WTC11 (cell line): ENCODE data around the gene C1orf174. TPM values are rescaled to one million over a fixed set of nuclear protein-coding genes. Genes with fewer than 3 reads are reported as not detected.

ENCODE experiments used
- ATAC-seq: fragments of 200-7000 bp; cut with Tn5 transposase; 2 replicates; pipeline ENCODE4 v1.10.0; 2021; ENCODE audit warnings: mild to moderate bottlenecking, moderate library complexity
- CTCF ChIA-PET: fragments of 300-600 bp; sonication (Branson Sonifier 250); formaldehyde crosslinking; loops from one replicate; lab custom pipeline; 2021; ENCODE audit warnings: antibody characterized with exemption; lab: Charles Lee
- POLR2A ChIA-PET: fragments of 350-600 bp; sonication (Branson Sonifier 250); formaldehyde crosslinking; loops from one replicate; lab custom pipeline; 2021; ENCODE audit warnings: antibody characterized with exemption; lab: Charles Lee
- DNase-seq: peaks from one replicate; pipeline ENCODE4 v3.0.0; 2021; ENCODE audit warnings: low spot score
- H3K27ac Mint-ChIP-seq: 2 replicates; pipeline ENCODE4 v1.8.0; 2021; ENCODE audit warnings: mixed read lengths
- H3K27me3 Mint-ChIP-seq: 2 replicates; pipeline ENCODE4 v1.8.0; 2021; ENCODE audit warnings: low read depth, mild to moderate bottlenecking, moderate library complexity, mixed read lengths
- H3K36me3 Mint-ChIP-seq: 2 replicates; pipeline ENCODE4 v1.8.0; 2021; ENCODE audit warnings: mixed read lengths
- H3K4me1 Mint-ChIP-seq: 2 replicates; pipeline ENCODE4 v1.8.0; 2022; ENCODE audit warnings: mixed read lengths
- H3K4me3 Mint-ChIP-seq: 2 replicates; pipeline ENCODE4 v1.8.0; 2021; ENCODE audit warnings: mild to moderate bottlenecking, moderate library complexity, mixed read lengths
- H3K9me3 Mint-ChIP-seq: 2 replicates; pipeline ENCODE4 v1.8.0; 2021; ENCODE audit warnings: mixed read lengths
- CREM ChIP-seq: sonication (generic); formaldehyde crosslinking; IDR thresholded peaks from 2 replicates; pipeline ENCODE4 v1.8.1; 2022; ENCODE audit warnings: mild to moderate bottlenecking, missing genetic modification reagents, moderate library complexity
- IRF2 ChIP-seq: sonication (generic); formaldehyde crosslinking; IDR thresholded peaks from 2 replicates; pipeline ENCODE4 v1.8.0; 2022; ENCODE audit warnings: low read depth, missing genetic modification reagents, borderline replicate concordance
- NR3C1 ChIP-seq: sonication (generic); formaldehyde crosslinking; conservative IDR thresholded peaks from 2 replicates; pipeline ENCODE4 v1.8.1; 2023; ENCODE audit warnings: low read depth, mild to moderate bottlenecking, missing genetic modification reagents
- OVOL2 ChIP-seq: fragments of 250-450 bp; sonication (Bioruptor Pico); IDR thresholded peaks from 2 replicates; pipeline ENCODE4 v1.9.0; 2021; ENCODE audit warnings: mild to moderate bottlenecking, borderline replicate concordance
- SP1 ChIP-seq: sonication (generic); formaldehyde crosslinking; conservative IDR thresholded peaks from 2 replicates; pipeline ENCODE4 v1.8.1; 2022; ENCODE audit warnings: missing genetic modification reagents
- TP53 ChIP-seq: sonication (generic); formaldehyde crosslinking; IDR thresholded peaks from 2 replicates; pipeline ENCODE4 v1.8.1; 2023; ENCODE audit warnings: mild to moderate bottlenecking, missing genetic modification reagents
- ZNF138 ChIP-seq: sonication (generic); formaldehyde crosslinking; conservative IDR thresholded peaks from 2 replicates; pipeline ENCODE4 v1.8.1; 2022; ENCODE audit warnings: mild to moderate bottlenecking, moderate library complexity, missing genetic modification reagents
- ZNF232 ChIP-seq: sonication (generic); formaldehyde crosslinking; IDR thresholded peaks from 2 replicates; pipeline ENCODE4 v1.8.0; 2022; ENCODE audit warnings: mild to moderate bottlenecking, missing genetic modification reagents
- total RNA-seq: library from RNA; stranded (reverse); gene quantifications from 3 replicates; pipeline ENCODE4 v1.2.3, GENCODE V29; 2021
- TF ChIP-seq, protein P1 (sequence below): sonication (generic); formaldehyde crosslinking; IDR thresholded peaks from 2 replicates; pipeline ENCODE4 v1.8.1; 2023; ENCODE audit warnings: mild to moderate bottlenecking, missing genetic modification reagents, moderate library complexity
- TF ChIP-seq, protein P2 (sequence below): fragments of 250-450 bp; sonication (Bioruptor Pico); IDR thresholded peaks from 2 replicates; pipeline ENCODE4 v1.9.0; 2021; ENCODE audit warnings: mild to moderate bottlenecking
- TF ChIP-seq, protein P3 (sequence below): sonication (generic); formaldehyde crosslinking; IDR thresholded peaks from 2 replicates; pipeline ENCODE4 v1.8.1; 2022; ENCODE audit warnings: low read depth, mild to moderate bottlenecking, moderate library complexity, missing genetic modification reagents, borderline replicate concordance
- TF ChIP-seq, protein P4 (sequence below): sonication (generic); formaldehyde crosslinking; conservative IDR thresholded peaks from 2 replicates; pipeline ENCODE4 v1.8.1; 2023; ENCODE audit warnings: mild to moderate bottlenecking, low read depth, missing genetic modification reagents, moderate library complexity
- TF ChIP-seq, protein P5 (sequence below): fragments of 200-600 bp; IDR thresholded peaks from 2 replicates; pipeline ENCODE4 v1.8.0; 2022; ENCODE audit warnings: antibody characterized with exemption
- TF ChIP-seq, protein P6 (sequence below): sonication (generic); formaldehyde crosslinking; IDR thresholded peaks from 2 replicates; pipeline ENCODE4 v1.8.1; 2023; ENCODE audit warnings: mild to moderate bottlenecking, moderate library complexity, missing genetic modification reagents
- TF ChIP-seq, protein P7 (sequence below): sonication (generic); formaldehyde crosslinking; IDR thresholded peaks from 2 replicates; pipeline ENCODE4 v1.8.1; 2022; ENCODE audit warnings: missing genetic modification reagents, borderline replicate concordance

The C1orf174 gene
- total RNA-seq, 1 experiment from 2014 or later: 24.2 TPM

DNA sequence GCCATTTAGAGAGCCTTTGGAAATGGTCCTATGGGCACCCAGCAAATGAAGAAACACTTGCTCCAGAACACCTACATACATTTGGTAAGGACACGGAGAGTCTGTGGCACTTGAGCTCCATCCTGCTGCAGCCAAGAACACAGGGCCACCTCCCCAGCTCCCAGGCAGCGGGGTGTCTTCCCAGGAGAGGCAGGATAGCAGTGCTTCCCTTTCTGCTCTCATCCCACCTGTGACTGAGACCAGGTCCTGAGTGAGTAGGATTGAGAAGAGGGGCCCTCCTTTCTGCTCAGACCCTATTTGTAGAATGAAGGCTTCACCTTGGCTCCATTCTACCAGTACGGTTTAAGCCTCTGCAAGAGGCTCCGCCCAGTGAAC lies 4.1 kb downstream of the C1orf174 start:
- Mint-ChIP-seq H3K4me1 (peaks cover 12% of the 10 kb centered on the region), H3K27me3 (no peaks in the 10 kb centered on the region), H3K27ac (no peak overlapping the region), H3K9me3 (peaks cover 16% of the 10 kb centered on the region), H3K4me3 (no peak overlapping the region), H3K36me3 (peaks cover 21% of the 10 kb centered on the region)
- ChIA-PET CTCF (no interaction called here), POLR2A (no interaction called here)
- TF ChIP-seq, protein P1, sequence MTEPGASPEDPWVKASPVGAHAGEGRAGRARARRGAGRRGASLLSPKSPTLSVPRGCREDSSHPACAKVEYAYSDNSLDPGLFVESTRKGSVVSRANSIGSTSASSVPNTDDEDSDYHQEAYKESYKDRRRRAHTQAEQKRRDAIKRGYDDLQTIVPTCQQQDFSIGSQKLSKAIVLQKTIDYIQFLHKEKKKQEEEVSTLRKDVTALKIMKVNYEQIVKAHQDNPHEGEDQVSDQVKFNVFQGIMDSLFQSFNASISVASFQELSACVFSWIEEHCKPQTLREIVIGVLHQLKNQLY (CRISPR knock-in tag): no peak
- TF ChIP-seq, protein P2, sequence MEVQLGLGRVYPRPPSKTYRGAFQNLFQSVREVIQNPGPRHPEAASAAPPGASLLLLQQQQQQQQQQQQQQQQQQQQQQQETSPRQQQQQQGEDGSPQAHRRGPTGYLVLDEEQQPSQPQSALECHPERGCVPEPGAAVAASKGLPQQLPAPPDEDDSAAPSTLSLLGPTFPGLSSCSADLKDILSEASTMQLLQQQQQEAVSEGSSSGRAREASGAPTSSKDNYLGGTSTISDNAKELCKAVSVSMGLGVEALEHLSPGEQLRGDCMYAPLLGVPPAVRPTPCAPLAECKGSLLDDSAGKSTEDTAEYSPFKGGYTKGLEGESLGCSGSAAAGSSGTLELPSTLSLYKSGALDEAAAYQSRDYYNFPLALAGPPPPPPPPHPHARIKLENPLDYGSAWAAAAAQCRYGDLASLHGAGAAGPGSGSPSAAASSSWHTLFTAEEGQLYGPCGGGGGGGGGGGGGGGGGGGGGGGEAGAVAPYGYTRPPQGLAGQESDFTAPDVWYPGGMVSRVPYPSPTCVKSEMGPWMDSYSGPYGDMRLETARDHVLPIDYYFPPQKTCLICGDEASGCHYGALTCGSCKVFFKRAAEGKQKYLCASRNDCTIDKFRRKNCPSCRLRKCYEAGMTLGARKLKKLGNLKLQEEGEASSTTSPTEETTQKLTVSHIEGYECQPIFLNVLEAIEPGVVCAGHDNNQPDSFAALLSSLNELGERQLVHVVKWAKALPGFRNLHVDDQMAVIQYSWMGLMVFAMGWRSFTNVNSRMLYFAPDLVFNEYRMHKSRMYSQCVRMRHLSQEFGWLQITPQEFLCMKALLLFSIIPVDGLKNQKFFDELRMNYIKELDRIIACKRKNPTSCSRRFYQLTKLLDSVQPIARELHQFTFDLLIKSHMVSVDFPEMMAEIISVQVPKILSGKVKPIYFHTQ (CRISPR knock-in tag): no peak
- TF ChIP-seq ZNF232 (no peak), NR3C1 (CRISPR knock-in tag) (no peak), ZNF138 (CRISPR knock-in tag) (no peak), TP53 (CRISPR knock-in tag) (no peak), SP1 (CRISPR knock-in tag) (no peak), IRF2 (CRISPR knock-in tag) (no peak), OVOL2 (CRISPR knock-in tag) (no peak), CREM (CRISPR knock-in tag) (no peak)
- TF ChIP-seq, protein P3, sequence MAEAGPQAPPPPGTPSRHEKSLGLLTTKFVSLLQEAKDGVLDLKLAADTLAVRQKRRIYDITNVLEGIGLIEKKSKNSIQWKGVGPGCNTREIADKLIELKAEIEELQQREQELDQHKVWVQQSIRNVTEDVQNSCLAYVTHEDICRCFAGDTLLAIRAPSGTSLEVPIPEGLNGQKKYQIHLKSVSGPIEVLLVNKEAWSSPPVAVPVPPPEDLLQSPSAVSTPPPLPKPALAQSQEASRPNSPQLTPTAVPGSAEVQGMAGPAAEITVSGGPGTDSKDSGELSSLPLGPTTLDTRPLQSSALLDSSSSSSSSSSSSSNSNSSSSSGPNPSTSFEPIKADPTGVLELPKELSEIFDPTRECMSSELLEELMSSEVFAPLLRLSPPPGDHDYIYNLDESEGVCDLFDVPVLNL (CRISPR knock-in tag): no peak
- TF ChIP-seq, protein P4, sequence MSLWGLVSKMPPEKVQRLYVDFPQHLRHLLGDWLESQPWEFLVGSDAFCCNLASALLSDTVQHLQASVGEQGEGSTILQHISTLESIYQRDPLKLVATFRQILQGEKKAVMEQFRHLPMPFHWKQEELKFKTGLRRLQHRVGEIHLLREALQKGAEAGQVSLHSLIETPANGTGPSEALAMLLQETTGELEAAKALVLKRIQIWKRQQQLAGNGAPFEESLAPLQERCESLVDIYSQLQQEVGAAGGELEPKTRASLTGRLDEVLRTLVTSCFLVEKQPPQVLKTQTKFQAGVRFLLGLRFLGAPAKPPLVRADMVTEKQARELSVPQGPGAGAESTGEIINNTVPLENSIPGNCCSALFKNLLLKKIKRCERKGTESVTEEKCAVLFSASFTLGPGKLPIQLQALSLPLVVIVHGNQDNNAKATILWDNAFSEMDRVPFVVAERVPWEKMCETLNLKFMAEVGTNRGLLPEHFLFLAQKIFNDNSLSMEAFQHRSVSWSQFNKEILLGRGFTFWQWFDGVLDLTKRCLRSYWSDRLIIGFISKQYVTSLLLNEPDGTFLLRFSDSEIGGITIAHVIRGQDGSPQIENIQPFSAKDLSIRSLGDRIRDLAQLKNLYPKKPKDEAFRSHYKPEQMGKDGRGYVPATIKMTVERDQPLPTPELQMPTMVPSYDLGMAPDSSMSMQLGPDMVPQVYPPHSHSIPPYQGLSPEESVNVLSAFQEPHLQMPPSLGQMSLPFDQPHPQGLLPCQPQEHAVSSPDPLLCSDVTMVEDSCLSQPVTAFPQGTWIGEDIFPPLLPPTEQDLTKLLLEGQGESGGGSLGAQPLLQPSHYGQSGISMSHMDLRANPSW (CRISPR knock-in tag): no peak
- TF ChIP-seq, protein P5, sequence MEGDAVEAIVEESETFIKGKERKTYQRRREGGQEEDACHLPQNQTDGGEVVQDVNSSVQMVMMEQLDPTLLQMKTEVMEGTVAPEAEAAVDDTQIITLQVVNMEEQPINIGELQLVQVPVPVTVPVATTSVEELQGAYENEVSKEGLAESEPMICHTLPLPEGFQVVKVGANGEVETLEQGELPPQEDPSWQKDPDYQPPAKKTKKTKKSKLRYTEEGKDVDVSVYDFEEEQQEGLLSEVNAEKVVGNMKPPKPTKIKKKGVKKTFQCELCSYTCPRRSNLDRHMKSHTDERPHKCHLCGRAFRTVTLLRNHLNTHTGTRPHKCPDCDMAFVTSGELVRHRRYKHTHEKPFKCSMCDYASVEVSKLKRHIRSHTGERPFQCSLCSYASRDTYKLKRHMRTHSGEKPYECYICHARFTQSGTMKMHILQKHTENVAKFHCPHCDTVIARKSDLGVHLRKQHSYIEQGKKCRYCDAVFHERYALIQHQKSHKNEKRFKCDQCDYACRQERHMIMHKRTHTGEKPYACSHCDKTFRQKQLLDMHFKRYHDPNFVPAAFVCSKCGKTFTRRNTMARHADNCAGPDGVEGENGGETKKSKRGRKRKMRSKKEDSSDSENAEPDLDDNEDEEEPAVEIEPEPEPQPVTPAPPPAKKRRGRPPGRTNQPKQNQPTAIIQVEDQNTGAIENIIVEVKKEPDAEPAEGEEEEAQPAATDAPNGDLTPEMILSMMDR: no peak
- TF ChIP-seq, protein P6, sequence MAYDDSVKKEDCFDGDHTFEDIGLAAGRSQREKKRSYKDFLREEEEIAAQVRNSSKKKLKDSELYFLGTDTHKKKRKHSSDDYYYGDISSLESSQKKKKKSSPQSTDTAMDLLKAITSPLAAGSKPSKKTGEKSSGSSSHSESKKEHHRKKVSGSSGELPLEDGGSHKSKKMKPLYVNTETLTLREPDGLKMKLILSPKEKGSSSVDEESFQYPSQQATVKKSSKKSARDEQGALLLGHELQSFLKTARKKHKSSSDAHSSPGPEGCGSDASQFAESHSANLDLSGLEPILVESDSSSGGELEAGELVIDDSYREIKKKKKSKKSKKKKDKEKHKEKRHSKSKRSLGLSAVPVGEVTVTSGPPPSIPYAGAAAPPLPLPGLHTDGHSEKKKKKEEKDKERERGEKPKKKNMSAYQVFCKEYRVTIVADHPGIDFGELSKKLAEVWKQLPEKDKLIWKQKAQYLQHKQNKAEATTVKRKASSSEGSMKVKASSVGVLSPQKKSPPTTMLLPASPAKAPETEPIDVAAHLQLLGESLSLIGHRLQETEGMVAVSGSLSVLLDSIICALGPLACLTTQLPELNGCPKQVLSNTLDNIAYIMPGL: no peak
- TF ChIP-seq, protein P7, sequence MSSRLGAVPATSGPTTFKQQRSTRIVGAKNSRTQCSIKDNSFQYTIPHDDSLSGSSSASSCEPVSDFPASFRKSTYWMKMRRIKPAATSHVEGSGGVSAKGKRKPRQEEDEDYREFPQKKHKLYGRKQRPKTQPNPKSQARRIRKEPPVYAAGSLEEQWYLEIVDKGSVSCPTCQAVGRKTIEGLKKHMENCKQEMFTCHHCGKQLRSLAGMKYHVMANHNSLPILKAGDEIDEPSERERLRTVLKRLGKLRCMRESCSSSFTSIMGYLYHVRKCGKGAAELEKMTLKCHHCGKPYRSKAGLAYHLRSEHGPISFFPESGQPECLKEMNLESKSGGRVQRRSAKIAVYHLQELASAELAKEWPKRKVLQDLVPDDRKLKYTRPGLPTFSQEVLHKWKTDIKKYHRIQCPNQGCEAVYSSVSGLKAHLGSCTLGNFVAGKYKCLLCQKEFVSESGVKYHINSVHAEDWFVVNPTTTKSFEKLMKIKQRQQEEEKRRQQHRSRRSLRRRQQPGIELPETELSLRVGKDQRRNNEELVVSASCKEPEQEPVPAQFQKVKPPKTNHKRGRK (CRISPR knock-in tag): no peak
- no peak for DNase-seq
- no peak for ATAC-seq
